CD4-positive, alpha-beta T cell treated with Interleukin-1 beta for 1 hour (primary cell): Measurements from ENCODE around the gene HOXC12.

Experiments used
- DNase-seq, 2 donors: peaks; one replicate each; pipeline ENCODE4 v3.0.0-alpha.2; 2020 to 2022

The HOXC12 gene, protein sequence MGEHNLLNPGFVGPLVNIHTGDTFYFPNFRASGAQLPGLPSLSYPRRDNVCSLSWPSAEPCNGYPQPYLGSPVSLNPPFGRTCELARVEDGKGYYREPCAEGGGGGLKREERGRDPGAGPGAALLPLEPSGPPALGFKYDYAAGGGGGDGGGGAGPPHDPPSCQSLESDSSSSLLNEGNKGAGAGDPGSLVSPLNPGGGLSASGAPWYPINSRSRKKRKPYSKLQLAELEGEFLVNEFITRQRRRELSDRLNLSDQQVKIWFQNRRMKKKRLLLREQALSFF

GRCh38 chr12:53954694-53955035, at the start of gene HOXC12:
HOXC12 (plus strand) TSS chr12:53954903; CDS start chr12:53954930, 27 bp downstream.
- DNase-seq = no peak

- DNase-seq = no peak
Measured at GRCh38 chr12:53907103-53907502, 47.6 kb upstream of the HOXC12 start.

DNA sequence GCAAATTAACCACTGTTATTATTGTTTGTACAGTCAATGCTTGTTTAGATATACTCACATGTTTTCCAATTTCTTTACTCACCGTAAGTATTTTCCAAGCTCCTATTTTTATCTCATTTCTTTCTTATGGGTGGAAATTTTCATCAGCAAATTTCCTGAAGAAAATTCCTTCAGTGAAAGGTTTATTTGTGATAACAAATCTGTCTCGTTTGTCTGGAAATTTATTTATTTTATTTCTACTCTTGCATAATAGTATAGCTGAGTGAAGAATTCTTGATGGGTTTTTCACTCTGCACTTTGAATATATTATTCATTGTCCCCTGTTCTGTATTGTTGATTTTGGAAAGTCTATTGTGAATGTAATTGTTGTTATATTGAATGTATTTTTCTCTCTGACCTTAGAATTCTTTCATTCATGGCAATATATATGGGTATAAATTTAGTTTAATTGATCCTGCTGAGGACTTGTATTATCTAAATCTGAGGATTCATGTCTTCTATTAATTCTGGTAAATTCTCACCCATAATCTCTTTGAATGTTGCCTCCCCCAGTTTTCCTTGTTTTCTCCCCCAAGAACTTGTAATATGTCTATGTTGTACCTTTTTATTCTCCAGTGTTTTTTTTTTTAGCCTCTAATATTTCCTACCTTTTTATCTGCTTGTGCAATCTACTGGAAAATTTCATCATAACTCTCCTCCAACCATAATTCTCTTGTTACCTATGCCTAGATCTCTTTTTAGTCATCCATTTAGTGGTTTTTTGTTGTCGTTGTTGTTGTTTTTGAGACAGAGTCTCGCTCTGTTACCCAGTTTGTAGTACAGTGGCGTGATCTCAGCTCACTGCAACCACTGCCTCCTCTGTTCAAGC, 37.7 kb upstream of the HOXC12 start:
- DNase-seq = no peak

- no peak for DNase-seq
Measured at GRCh38 chr12:53924521-53925405, 29.9 kb upstream of the HOXC12 start.

DNA sequence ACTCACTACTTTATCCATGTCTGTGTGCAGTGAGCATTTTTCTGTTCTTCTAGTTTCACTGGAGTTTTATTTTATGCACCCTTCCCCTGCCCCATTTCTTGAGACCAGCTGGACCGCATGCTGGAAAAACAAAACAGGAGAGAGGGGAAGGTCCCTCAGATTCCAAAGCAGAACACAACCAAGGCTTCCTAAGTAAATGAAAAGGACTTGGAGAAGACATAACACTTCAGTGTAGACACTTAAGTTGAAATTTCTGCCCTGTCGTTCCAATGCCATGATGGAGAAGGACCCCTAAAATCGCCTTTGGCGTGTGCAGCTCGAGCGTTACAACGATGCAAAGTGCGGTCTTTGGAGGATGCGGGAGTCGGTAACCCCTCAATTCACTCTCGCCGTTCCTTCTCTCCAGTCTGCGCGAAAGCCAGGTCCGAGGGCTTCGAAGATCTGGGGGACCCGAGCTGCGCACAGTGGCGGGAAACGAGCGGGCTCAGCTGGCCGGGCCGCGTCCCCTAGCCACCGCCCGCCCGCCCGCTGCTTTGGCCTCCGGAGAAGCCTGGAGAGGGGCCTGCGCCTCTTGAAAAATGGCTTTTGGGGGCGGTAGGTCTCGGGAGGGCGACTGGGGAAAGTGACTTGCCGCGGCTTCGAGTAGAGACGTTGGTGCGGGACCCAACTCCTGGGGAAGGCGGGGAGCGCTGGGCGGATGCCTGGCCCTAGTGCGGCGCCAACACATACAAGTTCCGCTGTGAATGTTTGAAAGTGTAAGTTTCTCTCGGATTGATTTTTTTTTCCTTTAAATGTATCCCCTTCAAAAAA, 27.3 kb upstream of the HOXC12 start:
- no peak for DNase-seq

DNA sequence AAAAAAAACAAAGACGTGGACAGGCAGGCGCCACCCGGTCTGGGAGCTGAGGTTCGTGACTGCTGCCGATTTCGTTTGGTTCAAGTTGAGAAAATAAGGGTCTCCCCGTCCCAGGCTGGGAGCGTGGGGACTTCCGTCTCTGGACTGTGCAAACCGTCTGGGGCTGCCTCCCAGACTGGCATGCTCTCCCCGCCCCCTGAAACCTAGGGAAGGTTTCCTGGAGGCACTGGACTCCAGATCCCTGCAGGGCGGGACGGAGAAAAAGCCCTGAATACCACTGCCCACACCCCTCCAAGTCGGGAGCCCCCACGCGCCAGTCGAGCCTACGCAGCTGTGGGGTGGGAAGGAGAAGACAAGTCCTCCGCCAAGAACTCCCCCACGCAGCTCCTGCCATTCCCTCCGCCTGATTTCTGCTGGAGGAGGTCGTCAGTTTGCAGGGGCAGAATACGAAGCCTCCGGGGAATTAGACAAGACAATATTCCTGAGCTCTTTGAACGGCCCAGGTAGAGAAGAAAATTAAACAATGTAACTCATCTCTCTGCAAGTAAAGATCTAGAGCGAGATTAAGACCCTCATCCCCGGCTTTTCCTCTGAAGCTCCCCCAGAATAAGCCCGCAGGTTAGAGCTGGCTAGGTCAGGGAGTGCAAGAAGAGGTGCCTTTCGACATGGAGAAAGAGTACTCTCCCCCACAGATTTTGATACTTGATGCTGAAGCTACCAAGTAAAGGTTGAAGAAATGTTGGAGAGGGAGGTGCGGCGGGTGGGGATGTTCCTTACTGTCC, 26.5 kb upstream of the HOXC12 start:
- no peak for DNase-seq

- DNase-seq = no peak
Measured at GRCh38 chr12:53929527-53929926, 25.2 kb upstream of the HOXC12 start.

DNA sequence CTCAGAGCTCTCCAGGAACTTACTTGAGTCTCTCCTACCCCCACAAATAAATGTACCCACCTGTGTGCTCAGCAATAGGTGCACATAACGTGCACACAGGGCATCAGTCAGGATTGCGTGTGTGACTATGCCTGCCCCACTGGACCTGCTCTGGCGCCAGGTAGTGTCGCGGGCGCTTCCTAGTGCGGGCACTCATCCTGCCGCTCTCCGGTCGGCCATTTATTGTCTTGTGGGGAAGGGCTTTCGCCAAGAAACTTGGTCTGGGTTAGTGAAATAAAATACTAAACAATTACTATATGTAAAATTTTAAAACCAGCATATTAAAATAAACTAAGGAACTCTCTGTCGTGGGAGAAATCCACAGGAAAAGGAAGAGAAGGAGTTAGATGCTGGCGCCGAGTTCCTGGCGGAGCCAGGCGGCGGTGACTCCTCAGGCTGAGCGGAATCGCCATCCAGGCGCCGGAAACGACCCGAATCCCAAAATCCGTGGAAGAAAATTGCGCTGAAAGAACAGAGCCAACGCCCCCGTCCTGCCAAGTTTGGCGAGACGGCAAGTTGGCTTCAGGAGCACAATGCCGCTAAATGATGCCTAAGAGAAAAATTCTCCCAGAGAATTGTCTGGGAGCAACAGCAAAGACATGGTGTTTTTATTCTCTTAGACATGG, 24.0 kb upstream of the HOXC12 start:
- no peak for DNase-seq

DNA sequence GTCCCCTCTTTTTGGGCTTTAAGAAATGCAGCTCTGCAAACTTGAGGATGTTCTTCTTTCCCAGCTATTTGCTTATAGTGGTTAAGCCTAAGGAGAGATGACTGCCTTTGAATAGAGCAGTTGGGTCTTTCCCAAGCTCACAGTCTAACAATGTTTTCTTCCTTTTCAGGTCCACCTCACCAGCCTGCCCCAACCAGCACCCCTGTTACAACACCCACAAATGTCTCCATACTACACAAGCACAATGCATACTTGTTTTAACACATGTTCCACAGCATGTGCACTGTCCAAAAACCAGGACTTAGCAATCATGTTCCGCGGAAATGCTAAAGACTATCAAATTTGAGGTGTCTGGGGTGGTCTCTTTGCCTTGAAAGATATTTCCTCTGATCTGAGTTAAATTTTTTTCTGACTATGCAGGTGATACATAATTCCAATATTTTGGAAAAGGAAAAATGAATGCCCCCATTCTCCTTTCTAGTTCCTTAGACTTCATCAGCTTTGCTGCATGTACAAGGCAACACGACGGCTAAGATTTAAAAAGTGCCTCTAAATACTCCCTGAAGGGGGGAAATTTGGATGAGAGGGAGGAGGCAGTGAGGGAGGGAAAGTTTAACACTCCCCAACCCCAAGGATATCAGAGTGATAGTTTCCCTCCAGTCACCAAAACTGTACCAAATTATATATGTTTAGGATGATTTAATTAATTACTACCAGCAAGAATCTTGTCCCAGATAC, 22.7 kb upstream of the HOXC12 start:
- DNase-seq = no peak

DNA sequence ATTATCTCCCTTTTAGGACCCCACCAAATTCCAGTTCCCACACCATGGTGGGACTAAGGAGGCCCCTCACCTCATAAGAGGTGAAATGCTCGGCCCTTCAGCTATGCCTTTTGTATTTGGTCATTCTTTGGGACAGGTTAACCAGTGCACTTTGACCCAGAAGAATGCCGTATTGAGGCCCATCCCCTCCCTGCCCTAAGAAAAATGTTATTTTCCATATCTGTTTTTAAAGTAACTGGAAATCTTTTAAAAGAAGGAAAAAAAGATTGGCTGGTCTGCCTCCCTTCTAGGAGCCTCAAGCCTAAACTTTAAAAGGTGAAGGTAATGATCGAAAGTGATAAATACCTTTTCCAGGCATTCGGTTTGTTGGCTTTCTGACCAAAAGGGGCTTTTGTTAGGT, 21.8 kb upstream of the HOXC12 start:
- no peak for DNase-seq

GRCh38 chr12:53935383-53936341, 19.0 kb upstream of the HOXC12 start:
- no peak for DNase-seq

GRCh38 chr12:53937099-53937498, 17.6 kb upstream of the HOXC12 start:
- DNase-seq = no peak

GRCh38 chr12:53937596-53938325, 16.9 kb upstream of the HOXC12 start:
- no peak for DNase-seq

DNA sequence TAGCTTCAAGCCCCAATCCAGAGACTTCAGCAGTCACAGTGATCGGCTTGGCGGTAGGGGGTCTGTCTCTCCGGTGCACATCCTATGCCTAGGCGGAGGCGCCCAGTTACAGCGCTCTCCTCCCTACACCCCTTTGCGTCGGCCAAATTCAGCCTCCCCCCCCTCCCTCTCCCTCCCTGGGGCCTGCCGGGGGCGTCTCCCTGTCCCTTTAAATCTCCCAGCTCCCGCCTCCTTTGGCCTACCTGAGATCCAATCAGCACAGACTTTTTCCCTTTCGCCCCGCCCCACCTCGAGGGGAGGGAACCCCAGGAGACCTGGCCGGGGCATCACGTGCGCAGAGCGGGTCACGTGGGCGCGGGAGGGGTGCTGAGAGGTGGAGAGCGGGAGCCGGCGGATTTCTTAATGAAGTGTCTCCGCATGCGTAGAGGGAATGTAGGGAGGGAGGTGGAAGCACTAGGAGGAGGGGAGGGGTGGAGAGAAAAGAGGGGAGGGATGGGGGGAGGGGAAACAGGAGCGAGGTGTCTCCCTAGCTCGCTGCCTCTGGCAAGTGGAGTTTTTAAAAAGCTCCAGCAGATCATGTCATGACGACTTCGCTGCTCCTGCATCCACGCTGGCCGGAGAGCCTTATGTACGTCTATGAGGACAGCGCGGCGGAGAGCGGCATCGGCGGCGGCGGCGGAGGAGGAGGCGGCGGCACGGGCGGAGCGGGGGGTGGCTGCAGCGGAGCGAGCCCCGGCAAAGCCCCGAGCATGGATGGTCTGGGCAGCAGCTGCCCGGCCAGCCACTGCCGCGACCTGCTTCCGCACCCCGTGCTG, 16.2 kb upstream of the HOXC12 start, which contains the start of gene HOXC13:
TSS of gene HOXC13 (plus strand) at position 506 of the 815 bp plus-strand sequence. CDS start at position 582, 76 bp downstream.
- DNase-seq = peak in 1 of 2 donors; percentile 31

- DNase-seq = no peak
Measured at GRCh38 chr12:53939141-53940108, 15.3 kb upstream of the HOXC12 start.

DNA sequence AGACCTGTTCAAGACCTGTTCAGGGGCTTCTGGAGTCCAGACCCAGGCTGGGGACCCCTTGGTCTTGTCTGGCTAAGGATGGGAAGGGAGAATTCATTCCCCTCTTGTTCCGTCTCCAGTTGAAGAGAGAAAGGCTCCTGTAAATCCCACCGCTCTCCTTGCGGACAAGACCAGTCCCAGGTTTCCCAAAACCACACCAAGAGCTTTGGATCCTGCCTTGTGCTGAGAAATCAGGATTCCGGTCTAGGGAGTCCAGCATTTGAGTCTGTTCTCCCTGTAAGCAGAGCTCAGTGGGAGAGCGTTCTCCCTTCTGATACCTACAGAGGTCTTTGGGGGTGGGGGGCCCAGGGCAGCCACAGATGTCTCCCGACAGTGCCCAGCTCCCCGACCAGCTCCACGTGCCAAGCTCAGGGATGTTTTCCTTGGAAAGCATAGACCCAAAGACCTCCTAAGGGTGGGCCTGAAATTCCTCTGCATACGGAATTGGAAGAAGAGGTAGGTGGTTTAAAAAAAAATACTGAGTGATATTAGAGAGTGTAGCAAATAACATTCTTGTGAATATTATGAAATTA, 14.2 kb upstream of the HOXC12 start:
- DNase-seq = no peak
